HEK293 (cell line): Measurements from ENCODE around the gene SH3BGRL3.

Experiments used
- CTCF ChIA-PET: fragments of 350-600 bp; formaldehyde crosslinking; extraction: SDS; loops from one replicate; lab custom pipeline; 2021; ENCODE audit warnings: antibody characterized with exemption; lab: Yijun Ruan, JAX
- POLR2A ChIA-PET: fragments of 300-600 bp; formaldehyde crosslinking; extraction: SDS; loops from one replicate; lab custom pipeline; 2020; ENCODE audit warnings: antibody characterized with exemption, inconsistent platforms; lab: Yijun Ruan, JAX
- H3K27ac ChIP-seq: fragments of 200-500 bp; sonication (Bioruptor generic); 2 replicates; pipeline ENCODE4 v1.5.1; 2014; ENCODE audit warnings: low read depth, low read length, control low read depth, inconsistent platforms; ENCODE audit errors: extremely low read depth
- H3K36me3 ChIP-seq, 2 experiments: fragments of 200-500 bp in 1 of 2; sonication (Bioruptor generic) in 1 of 2; 1 replicate in 1 of 2; 2 replicates in 1 of 2; pipeline ENCODE4 v1.5.1; 2014 to 2017; ENCODE audit warnings: inconsistent platforms in 2 of 2, low read length in 2 of 2; ENCODE audit not compliant: control insufficient read depth in 2 of 2, insufficient read depth in 1 of 2
- H3K4me1 ChIP-seq: fragments of 200-500 bp; sonication (Bioruptor generic); 2 replicates; pipeline ENCODE4 v1.5.1; 2014; ENCODE audit warnings: mild to moderate bottlenecking, low read length, inconsistent platforms; ENCODE audit not compliant: control insufficient read depth, insufficient read depth
- H3K4me3 ChIP-seq: 2 replicates; pipeline ENCODE4 v1.5.1; 2011; ENCODE audit warnings: low read depth, mild to moderate bottlenecking, control low read depth, low read length, moderate library complexity
- H3K9me3 ChIP-seq: fragments of 200-500 bp; sonication (Bioruptor generic); 2 replicates; pipeline ENCODE4 v1.5.1; 2014; ENCODE audit warnings: low read depth, low read length, inconsistent platforms; ENCODE audit not compliant: control insufficient read depth, insufficient read depth
- GLI4 ChIP-seq: fragments of 450-650 bp; formaldehyde crosslinking; IDR thresholded peaks from 2 replicates; pipeline ENCODE4 v1.5.1; 2016; ENCODE audit warnings: missing biosample characterization, missing genetic modification characterization
- HOXC10 ChIP-seq: sonication (generic); formaldehyde crosslinking; IDR thresholded peaks from 2 replicates; pipeline ENCODE4 v1.8.1; 2023; ENCODE audit warnings: mild to moderate bottlenecking, missing genetic modification reagents
- KLF1 ChIP-seq: fragments of 450-650 bp; formaldehyde crosslinking; IDR thresholded peaks from 2 replicates; pipeline ENCODE4 v1.5.1; 2016; ENCODE audit warnings: missing biosample characterization, missing genetic modification characterization
- KLF8 ChIP-seq: fragments of 450-650 bp; formaldehyde crosslinking; IDR thresholded peaks from 2 replicates; pipeline ENCODE4 v1.5.1; 2016; ENCODE audit warnings: missing biosample characterization, missing genetic modification characterization
- PRDM1 ChIP-seq: fragments of 450-650 bp; formaldehyde crosslinking; IDR thresholded peaks from 2 replicates; pipeline ENCODE4; 2016; ENCODE audit warnings: missing biosample characterization, missing genetic modification characterization
- TCF7L2 ChIP-seq: IDR thresholded peaks from 2 replicates; pipeline ENCODE4 v1.6.1; 2011; ENCODE audit warnings: low read depth, mild to moderate bottlenecking, inconsistent platforms, low read length, moderate library complexity, borderline replicate concordance
- ZBTB1 ChIP-seq: fragments of 450-650 bp; formaldehyde crosslinking; IDR thresholded peaks from 2 replicates; pipeline ENCODE4 v1.5.1; 2016; ENCODE audit warnings: missing biosample characterization, missing genetic modification characterization
- ZFP69B ChIP-seq: fragments of 450-650 bp; formaldehyde crosslinking; IDR thresholded peaks from 2 replicates; pipeline ENCODE4 v1.5.1; 2016; ENCODE audit warnings: missing biosample characterization, missing genetic modification characterization
- ZNF10 ChIP-seq: fragments of 450-650 bp; formaldehyde crosslinking; IDR thresholded peaks from 2 replicates; pipeline ENCODE4 v1.5.1; 2017; ENCODE audit warnings: missing biosample characterization, missing genetic modification characterization
- ZNF202 ChIP-seq: fragments of 450-650 bp; formaldehyde crosslinking; IDR thresholded peaks from 2 replicates; pipeline ENCODE4 v1.5.1; 2016; ENCODE audit warnings: missing biosample characterization, missing genetic modification characterization, borderline replicate concordance
- ZNF48 ChIP-seq: fragments of 450-650 bp; formaldehyde crosslinking; IDR thresholded peaks from 2 replicates; pipeline ENCODE4 v1.5.1; 2016; ENCODE audit warnings: missing biosample characterization, missing genetic modification characterization
- ZNF514 ChIP-seq: fragments of 450-650 bp; formaldehyde crosslinking; IDR thresholded peaks from 2 replicates; pipeline ENCODE4 v1.5.1; 2016; ENCODE audit warnings: missing biosample characterization, missing genetic modification characterization
- ZNF529 ChIP-seq: fragments of 450-650 bp; formaldehyde crosslinking; IDR thresholded peaks from 2 replicates; pipeline ENCODE4 v1.5.1; 2017; ENCODE audit warnings: missing genetic modification characterization, missing biosample characterization; ENCODE audit not compliant: insufficient replicate concordance
- ZNF548 ChIP-seq: fragments of 450-650 bp; formaldehyde crosslinking; IDR thresholded peaks from 2 replicates; pipeline ENCODE4 v1.5.1; 2016; ENCODE audit warnings: missing biosample characterization, missing genetic modification characterization
- ZNF596 ChIP-seq: fragments of 450-650 bp; IDR thresholded peaks from 2 replicates; pipeline ENCODE4 v1.5.0; 2018; ENCODE audit warnings: missing biosample characterization, mild to moderate bottlenecking, missing genetic modification characterization, moderate library complexity
- ZNF623 ChIP-seq: fragments of 450-650 bp; formaldehyde crosslinking; IDR thresholded peaks from 2 replicates; pipeline ENCODE4 v1.5.1; 2016; ENCODE audit warnings: missing biosample characterization, missing genetic modification characterization
- ZNF747 ChIP-seq: fragments of 450-650 bp; formaldehyde crosslinking; IDR thresholded peaks from 2 replicates; pipeline ENCODE4 v1.5.1; 2016; ENCODE audit warnings: missing biosample characterization, missing genetic modification characterization
- ZNF792 ChIP-seq: fragments of 450-650 bp; formaldehyde crosslinking; IDR thresholded peaks from 2 replicates; pipeline ENCODE4 v1.5.1; 2016; ENCODE audit warnings: missing biosample characterization, missing genetic modification characterization
- TF ChIP-seq, protein P1 (sequence below): fragments of 450-650 bp; formaldehyde crosslinking; IDR thresholded peaks from 2 replicates; pipeline ENCODE4 v1.5.1; 2016; ENCODE audit warnings: missing biosample characterization, missing genetic modification characterization
- TF ChIP-seq, protein P2 (sequence below): fragments of 450-650 bp; formaldehyde crosslinking; IDR thresholded peaks from 2 replicates; pipeline ENCODE4 v1.5.1; 2016; ENCODE audit warnings: missing biosample characterization, missing genetic modification characterization
- TF ChIP-seq, protein P3 (sequence below): fragments of 450-650 bp; formaldehyde crosslinking; IDR thresholded peaks from 2 replicates; pipeline ENCODE4 v1.5.1; 2016; ENCODE audit warnings: missing biosample characterization, missing genetic modification characterization, low read depth
- TF ChIP-seq, protein P4 (sequence below): IDR thresholded peaks from 2 replicates; pipeline ENCODE4 v1.6.1; 2011; ENCODE audit warnings: mild to moderate bottlenecking, low read depth, low read length, borderline replicate concordance
- TF ChIP-seq, protein P5 (sequence below): fragments of 450-650 bp; formaldehyde crosslinking; IDR thresholded peaks from 2 replicates; pipeline ENCODE4 v1.5.1; 2016; ENCODE audit warnings: missing biosample characterization, missing genetic modification characterization

SH3BGRL3 gene

DNA sequence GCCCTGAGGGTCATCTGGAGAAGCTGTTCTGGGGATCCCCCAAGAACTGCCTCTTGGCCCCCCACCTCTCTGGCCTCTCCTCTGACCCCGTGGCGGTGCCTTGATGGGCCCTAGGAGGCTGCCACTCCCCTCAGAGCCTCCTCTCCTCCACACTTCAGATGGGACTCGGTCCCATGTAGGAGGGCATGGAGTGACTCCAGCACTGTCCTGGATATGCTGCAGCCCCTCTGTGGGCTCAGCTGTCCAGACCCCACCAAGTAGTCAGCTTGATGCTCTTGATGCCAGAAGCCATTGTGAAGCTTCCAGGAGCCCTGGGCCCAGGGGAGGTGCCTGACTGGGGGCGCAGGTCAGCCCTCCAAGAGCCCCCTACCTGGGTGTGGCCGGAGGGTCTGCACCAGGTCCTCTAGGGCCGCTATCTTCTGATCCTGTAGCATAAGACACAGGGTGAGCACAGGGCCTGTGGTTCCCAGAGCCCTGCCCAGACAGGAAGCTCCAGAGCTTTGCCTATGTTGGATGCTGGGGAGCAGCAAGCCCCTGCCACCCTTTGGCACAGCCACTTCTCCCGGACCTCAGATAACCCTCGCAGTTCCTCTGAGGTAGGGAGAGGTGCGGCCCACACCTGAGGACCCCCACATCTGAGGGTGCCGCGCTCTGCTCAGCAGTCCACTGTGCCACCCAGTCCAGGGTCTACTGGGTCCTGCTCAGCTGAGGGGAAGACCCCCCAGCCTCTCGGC, 17.3 kb downstream of the SH3BGRL3 start:
- no peak overlapping the region for H3K4me3 ChIP-seq
- TF ChIP-seq ZNF792 (tag by site-specific recombination) (no peak), PRDM1 (tag by site-specific recombination) (no peak), ZNF10 (tag by site-specific recombination) (no peak), ZNF514 (tag by site-specific recombination) (no peak), ZNF747 (tag by site-specific recombination) (no peak), HOXC10 (CRISPR knock-in tag) (no peak), ZNF596 (tag by site-specific recombination) (no peak), GLI4 (tag by site-specific recombination) (no peak)
- TF ChIP-seq, protein P1, sequence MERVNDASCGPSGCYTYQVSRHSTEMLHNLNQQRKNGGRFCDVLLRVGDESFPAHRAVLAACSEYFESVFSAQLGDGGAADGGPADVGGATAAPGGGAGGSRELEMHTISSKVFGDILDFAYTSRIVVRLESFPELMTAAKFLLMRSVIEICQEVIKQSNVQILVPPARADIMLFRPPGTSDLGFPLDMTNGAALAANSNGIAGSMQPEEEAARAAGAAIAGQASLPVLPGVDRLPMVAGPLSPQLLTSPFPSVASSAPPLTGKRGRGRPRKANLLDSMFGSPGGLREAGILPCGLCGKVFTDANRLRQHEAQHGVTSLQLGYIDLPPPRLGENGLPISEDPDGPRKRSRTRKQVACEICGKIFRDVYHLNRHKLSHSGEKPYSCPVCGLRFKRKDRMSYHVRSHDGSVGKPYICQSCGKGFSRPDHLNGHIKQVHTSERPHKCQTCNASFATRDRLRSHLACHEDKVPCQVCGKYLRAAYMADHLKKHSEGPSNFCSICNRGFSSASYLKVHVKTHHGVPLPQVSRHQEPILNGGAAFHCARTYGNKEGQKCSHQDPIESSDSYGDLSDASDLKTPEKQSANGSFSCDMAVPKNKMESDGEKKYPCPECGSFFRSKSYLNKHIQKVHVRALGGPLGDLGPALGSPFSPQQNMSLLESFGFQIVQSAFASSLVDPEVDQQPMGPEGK (tag by site-specific recombination) = no peak
- no peak overlapping the region for H3K27ac ChIP-seq
- ChIA-PET POLR2A (interaction anchor here (0.5 kb wide), 1 partner anchor 392 kb away, joined by 4 read pairs; no protein-coding TSS in a partner anchor), CTCF (interaction anchor here (0.8 to 4.7 kb wide), 3 partner anchors 12 to 317 kb away, joined by 3 to 32 read pairs (median 5); no protein-coding TSS in a partner anchor)
- H3K4me1 ChIP-seq = no peaks in the 10 kb centered on the region
- H3K9me3 ChIP-seq = no peaks in the 10 kb centered on the region
- peaks cover 0 to 35% of the 10 kb centered on the region in 2 experiments; a peak in 1 of 3 replicates for H3K36me3 ChIP-seq

DNA sequence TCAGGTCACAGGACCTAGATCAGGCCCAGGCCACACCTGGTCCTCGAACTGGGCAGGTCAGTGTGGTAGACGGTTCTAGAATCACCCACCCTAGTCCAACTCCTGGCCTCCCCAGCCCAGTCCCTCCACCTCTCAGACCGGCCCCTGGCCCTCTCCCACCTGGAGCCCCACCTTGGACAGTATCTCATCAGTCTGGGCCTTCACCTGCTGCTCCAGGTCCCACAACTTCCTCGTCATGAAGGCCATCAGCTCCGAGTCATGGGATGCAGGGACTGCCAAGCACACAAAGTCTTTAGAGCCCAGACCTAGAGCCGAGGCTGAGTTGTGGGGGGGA, 17.9 kb downstream of the SH3BGRL3 start:
- no peaks in the 10 kb centered on the region for H3K9me3 ChIP-seq
- no peaks in the 10 kb centered on the region for H3K4me1 ChIP-seq
- POLR2A ChIA-PET = interaction anchor here (0.5 kb wide), 1 partner anchor 392 kb away, joined by 4 read pairs; no protein-coding TSS in a partner anchor
- peaks cover 0 to 35% of the 10 kb centered on the region in 2 experiments; a peak in 1 of 3 replicates for H3K36me3 ChIP-seq
- TF ChIP-seq KLF8 (tag by site-specific recombination) (no peak), ZBTB1 (tag by site-specific recombination) (no peak), ZNF792 (tag by site-specific recombination) (no peak), ZFP69B (tag by site-specific recombination) (no peak), HOXC10 (CRISPR knock-in tag) (no peak), TCF7L2 (no peak), ZNF48 (tag by site-specific recombination) (no peak), ZNF623 (tag by site-specific recombination) (no peak), ZNF548 (tag by site-specific recombination) (no peak), ZNF529 (tag by site-specific recombination) (no peak), KLF1 (no peak), ZNF202 (tag by site-specific recombination) (no peak)
- TF ChIP-seq, protein P2, sequence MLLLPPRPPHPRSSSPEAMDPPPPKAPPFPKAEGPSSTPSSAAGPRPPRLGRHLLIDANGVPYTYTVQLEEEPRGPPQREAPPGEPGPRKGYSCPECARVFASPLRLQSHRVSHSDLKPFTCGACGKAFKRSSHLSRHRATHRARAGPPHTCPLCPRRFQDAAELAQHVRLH (tag by site-specific recombination) = no peak
- TF ChIP-seq, protein P1 (tag by site-specific recombination) = no peak
- TF ChIP-seq, protein P3, sequence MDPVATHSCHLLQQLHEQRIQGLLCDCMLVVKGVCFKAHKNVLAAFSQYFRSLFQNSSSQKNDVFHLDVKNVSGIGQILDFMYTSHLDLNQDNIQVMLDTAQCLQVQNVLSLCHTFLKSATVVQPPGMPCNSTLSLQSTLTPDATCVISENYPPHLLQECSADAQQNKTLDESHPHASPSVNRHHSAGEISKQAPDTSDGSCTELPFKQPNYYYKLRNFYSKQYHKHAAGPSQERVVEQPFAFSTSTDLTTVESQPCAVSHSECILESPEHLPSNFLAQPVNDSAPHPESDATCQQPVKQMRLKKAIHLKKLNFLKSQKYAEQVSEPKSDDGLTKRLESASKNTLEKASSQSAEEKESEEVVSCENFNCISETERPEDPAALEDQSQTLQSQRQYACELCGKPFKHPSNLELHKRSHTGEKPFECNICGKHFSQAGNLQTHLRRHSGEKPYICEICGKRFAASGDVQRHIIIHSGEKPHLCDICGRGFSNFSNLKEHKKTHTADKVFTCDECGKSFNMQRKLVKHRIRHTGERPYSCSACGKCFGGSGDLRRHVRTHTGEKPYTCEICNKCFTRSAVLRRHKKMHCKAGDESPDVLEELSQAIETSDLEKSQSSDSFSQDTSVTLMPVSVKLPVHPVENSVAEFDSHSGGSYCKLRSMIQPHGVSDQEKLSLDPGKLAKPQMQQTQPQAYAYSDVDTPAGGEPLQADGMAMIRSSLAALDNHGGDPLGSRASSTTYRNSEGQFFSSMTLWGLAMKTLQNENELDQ (tag by site-specific recombination) = no peak
- TF ChIP-seq, protein P4, sequence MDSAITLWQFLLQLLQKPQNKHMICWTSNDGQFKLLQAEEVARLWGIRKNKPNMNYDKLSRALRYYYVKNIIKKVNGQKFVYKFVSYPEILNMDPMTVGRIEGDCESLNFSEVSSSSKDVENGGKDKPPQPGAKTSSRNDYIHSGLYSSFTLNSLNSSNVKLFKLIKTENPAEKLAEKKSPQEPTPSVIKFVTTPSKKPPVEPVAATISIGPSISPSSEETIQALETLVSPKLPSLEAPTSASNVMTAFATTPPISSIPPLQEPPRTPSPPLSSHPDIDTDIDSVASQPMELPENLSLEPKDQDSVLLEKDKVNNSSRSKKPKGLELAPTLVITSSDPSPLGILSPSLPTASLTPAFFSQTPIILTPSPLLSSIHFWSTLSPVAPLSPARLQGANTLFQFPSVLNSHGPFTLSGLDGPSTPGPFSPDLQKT = no peak
- TF ChIP-seq, protein P5, sequence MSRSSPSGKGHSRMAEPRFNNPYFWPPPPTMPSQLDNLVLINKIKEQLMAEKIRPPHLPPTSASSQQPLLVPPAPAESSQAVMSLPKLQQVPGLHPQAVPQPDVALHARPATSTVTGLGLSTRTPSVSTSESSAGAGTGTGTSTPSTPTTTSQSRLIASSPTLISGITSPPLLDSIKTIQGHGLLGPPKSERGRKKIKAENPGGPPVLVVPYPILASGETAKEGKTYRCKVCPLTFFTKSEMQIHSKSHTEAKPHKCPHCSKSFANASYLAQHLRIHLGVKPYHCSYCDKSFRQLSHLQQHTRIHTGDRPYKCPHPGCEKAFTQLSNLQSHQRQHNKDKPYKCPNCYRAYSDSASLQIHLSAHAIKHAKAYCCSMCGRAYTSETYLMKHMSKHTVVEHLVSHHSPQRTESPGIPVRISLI (tag by site-specific recombination) = no peak
- H3K27ac ChIP-seq = no peak overlapping the region
- no peak overlapping the region for H3K4me3 ChIP-seq
- CTCF ChIA-PET = interaction anchor here (0.8 to 4.7 kb wide), 3 partner anchors 12 to 317 kb away, joined by 3 to 32 read pairs (median 5); no protein-coding TSS in a partner anchor
